T-cell (primary cell): ENCODE results near the gene MAP3K14. TPM values are rescaled to one million over a fixed set of nuclear protein-coding genes. Genes with fewer than 3 reads are reported as not detected.
A peak's percentile ranks its signal among the peaks of the same experiment; 100 is the strongest.

ENCODE experiments used
- ATAC-seq, 4 experiments: fragments of 200-7000 bp in 3 of 4; fragments of 150-1000 bp in 1 of 4; cut with Tn5 transposase; replicated peaks in 1 of 4; 1 replicate in 3 of 4; 2 replicates in 1 of 4; pipeline ENCODE4 v1.10.0; 2021; ENCODE audit warnings: moderate library complexity in 3 of 4, mild to moderate bottlenecking in 2 of 4, moderate number of reproducible peaks in 1 of 4
- CTCF ChIA-PET, 2 donors: fragments of 300-600 bp; sonication (Branson Sonifier 250); formaldehyde crosslinking; loops; one replicate each; lab custom pipeline; 2022; ENCODE audit warnings: antibody characterized with exemption in 2 of 2; lab: Charles Lee
- POLR2A ChIA-PET, 2 donors: fragments of 300-600 bp; sonication (Branson Sonifier 250); formaldehyde crosslinking; loops; one replicate each; lab custom pipeline; 2022; ENCODE audit warnings: antibody characterized with exemption in 2 of 2; lab: Charles Lee
- DNase-seq, 35 experiments: peaks; one replicate each; pipeline versions ENCODE4 v3.0.0 to v3.0.0-alpha.2; 2013 to 2023
- H3K27ac ChIP-seq: one replicate; pipeline ENCODE4 v1.5.1; 2013; ENCODE audit warnings: low read length
- H3K27me3 ChIP-seq, 2 experiments: replicated peaks in 1 of 2; 1 replicate in 1 of 2; 2 replicates in 1 of 2; pipeline versions ENCODE4 v1.6.1 to v1.7.0; 2013; ENCODE audit warnings: low read length in 1 of 2, mixed read lengths in 1 of 2; ENCODE audit not compliant: control insufficient read depth in 2 of 2, insufficient read depth in 2 of 2; ENCODE audit errors: extremely low read depth in 1 of 2
- H3K36me3 ChIP-seq, 2 donors: 1 replicate in 1 of 2; 2 replicates in 1 of 2; pipeline versions ENCODE4 v1.6.1 to v1.7.0; 2013; ENCODE audit warnings: low read length in 1 of 2; ENCODE audit not compliant: control insufficient read depth in 2 of 2, insufficient read depth in 1 of 2; ENCODE audit errors: extremely low read depth in 1 of 2
- H3K4me1 ChIP-seq, 2 experiments: 1 replicate in 1 of 2; 2 replicates in 1 of 2; pipeline versions ENCODE4 v1.6.1 to v1.7.0; 2013; ENCODE audit warnings: low read length in 2 of 2, mixed read lengths in 1 of 2; ENCODE audit not compliant: insufficient read depth in 2 of 2, control insufficient read depth in 1 of 2; ENCODE audit errors: extremely low read depth in 1 of 2
- H3K4me3 ChIP-seq, 2 donors: 1 replicate in 1 of 2; 2 replicates in 1 of 2; pipeline versions ENCODE4 v1.5.1 to v1.7.0; 2013; ENCODE audit warnings: mild to moderate bottlenecking in 2 of 2, low read length in 1 of 2, moderate library complexity in 1 of 2; ENCODE audit not compliant: control insufficient read depth in 1 of 2; ENCODE audit errors: extremely low read depth in 1 of 2
- H3K9me3 ChIP-seq: 2 replicates; pipeline ENCODE4 v1.7.0; 2013
- H3K27ac Mint-ChIP-seq, 2 donors: one replicate each; pipeline ENCODE4 v1.8.0; 2020 to 2021; ENCODE audit warnings: mild to moderate bottlenecking in 2 of 2, mixed read lengths in 2 of 2
- H3K27me3 Mint-ChIP-seq, 2 donors: one replicate each; pipeline ENCODE4 v1.8.0; 2021 to 2022; ENCODE audit warnings: mixed read lengths in 2 of 2
- H3K36me3 Mint-ChIP-seq: one replicate; pipeline ENCODE4 v1.8.0; 2021; ENCODE audit warnings: mixed read lengths
- H3K4me1 Mint-ChIP-seq, 3 donors: one replicate each; pipeline ENCODE4 v1.8.0; 2020 to 2022; ENCODE audit warnings: mixed read lengths in 3 of 3, mild to moderate bottlenecking in 1 of 3
- H3K4me3 Mint-ChIP-seq, 3 donors: one replicate each; pipeline ENCODE4 v1.8.0; 2020 to 2022; ENCODE audit warnings: mild to moderate bottlenecking in 3 of 3, mixed read lengths in 3 of 3, moderate library complexity in 3 of 3
- H3K9me3 Mint-ChIP-seq, 3 donors: one replicate each; pipeline ENCODE4 v1.8.0; 2020 to 2022; ENCODE audit warnings: mixed read lengths in 3 of 3
- whole genome bisulfite sequencing: methylation state at CpG from one replicate; pipeline ENCODE4 v1.1.5; 2013; ENCODE audit warnings: missing lambda C conversion rate; ENCODE audit not compliant: insufficient coverage; 5-methylcytosine and 5-hydroxymethylcytosine counted together
- total RNA-seq, 35 experiments: library from RNA in 6 of 35; stranded (reverse) in 6 of 35; fragments of 120-200 nt in 1 of 35; gene quantifications; one replicate each; pipeline versions ENCODE4 v1.2.1 to v1.2.4 and lab custom pipeline; 2013 to 2026

Gene MAP3K14
- total RNA-seq, 5 donors from 2014 or later (not counting 1 experiment from before 2014, with no cell fraction given): 34.4 to 49.8 (median 42.8) TPM

DNA sequence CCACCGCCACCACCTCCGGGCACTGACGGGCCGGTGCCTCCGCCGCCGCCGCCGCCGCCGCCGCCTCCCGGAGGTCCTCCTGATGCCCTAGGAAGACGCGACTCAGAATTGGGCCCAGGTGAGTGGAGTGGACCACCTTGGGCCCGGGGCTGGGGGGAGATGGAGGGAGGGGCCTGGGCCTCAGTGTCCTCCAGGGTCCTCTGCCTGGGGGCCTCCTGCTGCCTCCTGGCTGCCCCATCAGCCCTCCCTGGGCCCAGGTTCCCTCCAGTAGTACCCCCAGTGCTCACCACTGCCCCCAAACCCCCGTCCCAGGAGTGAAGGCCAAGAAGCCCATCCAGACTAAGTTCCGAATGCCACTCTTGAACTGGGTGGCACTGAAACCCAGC is 74.8 kb downstream of the MAP3K14 start:
- no peak for ATAC-seq

GRCh38 chr17:45241328-45242028 is 75.3 kb downstream of the MAP3K14 start:
- H3K4me1 Mint-ChIP-seq: peaks cover 35 to 44% (median 43%) of the 10 kb centered on the region in 3 donors
- H3K4me3 Mint-ChIP-seq: no peak overlapping the region
- no peaks in the 10 kb centered on the region for H3K27me3 ChIP-seq
- H3K27ac Mint-ChIP-seq: no peak overlapping the region
- POLR2A ChIA-PET: no interaction called here
- no peaks in the 10 kb centered on the region for H3K27me3 Mint-ChIP-seq
- no peak overlapping the region for H3K27ac ChIP-seq
- peaks cover 53% of the 10 kb centered on the region for H3K36me3 Mint-ChIP-seq
- peaks cover 2 to 49% of the 10 kb centered on the region in 2 experiments for H3K4me1 ChIP-seq
- H3K9me3 ChIP-seq: no peaks in the 10 kb centered on the region
- no peak for DNase-seq
- ATAC-seq: no peak
- peaks cover 42 to 97% of the 10 kb centered on the region in 2 donors for H3K36me3 ChIP-seq
- CTCF ChIA-PET: no interaction called here
- no peak overlapping the region for H3K4me3 ChIP-seq
- no peaks in the 10 kb centered on the region for H3K9me3 Mint-ChIP-seq
- WGBS: 96% methylated on average over 34 of the region's 62 CpGs

More for the DNA sequence above, 74.8 kb downstream of the MAP3K14 start:
- POLR2A ChIA-PET: interaction anchor here in 1 of 2 donors (0.6 kb wide), 1 partner anchor 228 kb away, joined by 3 read pairs; no protein-coding TSS in a partner anchor
- CTCF ChIA-PET: no interaction called here
- Mint-ChIP-seq H3K27me3 (no peaks in the 10 kb centered on the region), H3K27ac (peak overlapping the region in 1 of 2 donors; percentile 73), H3K4me1 (peaks cover 41 to 49% (median 49%) of the 10 kb centered on the region in 3 donors), H3K9me3 (no peaks in the 10 kb centered on the region), H3K4me3 (no peak overlapping the region), H3K36me3 (peaks cover 56% of the 10 kb centered on the region)
- Histone ChIP-seq H3K4me1 (peaks cover 5 to 54% of the 10 kb centered on the region in 2 experiments), H3K27ac (peak overlapping the region; percentile 27), H3K9me3 (no peaks in the 10 kb centered on the region), H3K27me3 (no peaks in the 10 kb centered on the region), H3K36me3 (peaks cover 45 to 96% of the 10 kb centered on the region in 2 donors), H3K4me3 (no peak overlapping the region)
- WGBS: 97% methylated on average over 10 of the region's 18 CpGs
- DNase-seq: no peak

DNA sequence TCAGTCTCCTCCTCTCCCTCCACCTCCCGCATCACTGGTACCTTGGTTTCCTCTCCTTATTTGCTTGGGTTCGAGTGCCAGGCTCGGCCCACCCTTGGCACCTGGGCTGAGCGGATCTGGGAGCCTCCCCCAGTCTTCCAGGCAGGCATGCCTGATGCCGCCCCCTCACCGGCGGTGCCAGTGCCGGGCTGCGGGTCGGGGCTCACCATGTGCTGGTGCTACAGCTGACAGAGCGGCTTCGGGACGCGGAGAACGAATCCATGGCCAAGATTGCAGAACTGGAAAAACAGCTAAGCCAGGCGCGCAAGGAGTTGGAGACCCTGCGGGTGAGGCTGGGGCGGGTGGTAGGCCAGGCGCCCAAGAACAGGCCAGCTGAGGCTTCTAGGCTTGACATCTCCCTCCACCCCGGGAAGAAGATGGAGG is 75.9 kb downstream of the MAP3K14 start:
- H3K27ac Mint-ChIP-seq: no peak overlapping the region
- H3K4me1 Mint-ChIP-seq: peaks cover 33 to 40% (median 38%) of the 10 kb centered on the region in 3 donors
- ATAC-seq (no peak), DNase-seq (no peak)
- H3K27me3 ChIP-seq: no peaks in the 10 kb centered on the region
- WGBS: 97% methylated on average over 21 of the region's 21 CpGs
- H3K9me3 ChIP-seq: no peaks in the 10 kb centered on the region
- no peaks in the 10 kb centered on the region for H3K27me3 Mint-ChIP-seq
- peaks cover 50% of the 10 kb centered on the region for H3K36me3 Mint-ChIP-seq
- no peaks in the 10 kb centered on the region for H3K9me3 Mint-ChIP-seq
- H3K4me1 ChIP-seq: peaks cover 0 to 49% of the 10 kb centered on the region in 2 experiments
- peaks cover 41 to 97% of the 10 kb centered on the region in 2 donors for H3K36me3 ChIP-seq
- H3K27ac ChIP-seq: no peak overlapping the region
- ChIA-PET POLR2A (interaction anchor here in 1 of 2 donors (0.6 kb wide), 1 partner anchor 14 kb away, joined by 3 read pairs; no protein-coding TSS in a partner anchor), CTCF (no interaction called here)
- H3K4me3 ChIP-seq: no peak overlapping the region
- no peak overlapping the region for H3K4me3 Mint-ChIP-seq

DNA sequence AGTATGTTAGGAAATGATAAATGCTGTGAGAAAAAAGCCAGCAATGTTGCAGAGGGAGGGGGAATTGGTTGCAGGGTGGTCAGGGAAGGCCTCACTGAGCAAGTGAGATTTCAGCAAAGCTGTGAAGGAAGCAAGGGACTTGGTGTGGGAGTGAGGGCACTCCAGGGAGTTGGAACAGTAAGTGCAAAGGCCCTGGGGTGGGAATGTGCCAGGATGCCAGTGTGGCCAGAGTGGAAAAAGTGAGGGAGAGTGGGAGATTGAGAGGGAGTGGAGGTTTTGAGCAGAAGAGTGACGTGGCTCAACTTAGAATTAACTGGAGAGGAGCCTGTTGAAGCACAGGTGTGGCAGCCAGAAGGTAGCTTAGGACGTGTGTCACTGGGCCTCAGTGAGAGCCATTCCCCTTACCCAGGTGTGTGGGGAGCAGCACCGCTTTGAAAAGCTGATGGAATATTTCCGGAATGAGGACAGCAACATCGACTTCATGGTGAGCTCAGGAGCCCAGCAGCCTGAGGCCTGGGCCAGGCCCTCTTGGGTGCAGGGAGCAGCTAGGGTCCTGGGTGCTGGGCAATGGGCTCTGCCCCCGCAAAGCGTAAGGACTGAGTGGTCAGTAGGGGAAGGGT is 78.6 kb downstream of the MAP3K14 start:
- Mint-ChIP-seq H3K9me3 (no peaks in the 10 kb centered on the region), H3K4me1 (peaks cover 44 to 54% (median 50%) of the 10 kb centered on the region in 3 donors), H3K27ac (peak overlapping the region; percentile 81 to 83), H3K36me3 (peaks cover 58% of the 10 kb centered on the region), H3K4me3 (no peak overlapping the region), H3K27me3 (no peaks in the 10 kb centered on the region)
- Histone ChIP-seq H3K9me3 (no peaks in the 10 kb centered on the region), H3K36me3 (peaks cover 28 to 90% of the 10 kb centered on the region in 2 donors), H3K4me1 (peaks cover 3 to 54% of the 10 kb centered on the region in 2 experiments), H3K4me3 (no peak overlapping the region), H3K27me3 (no peaks in the 10 kb centered on the region), H3K27ac (peak overlapping the region; percentile 33)
- no peak for DNase-seq
- ChIA-PET POLR2A (no interaction called here), CTCF (interaction anchor here (0.5 to 10.1 kb wide), 5 partner anchors 19 to 253 kb away, joined by 3 to 117 read pairs (median 6); partner anchors contain the start of gene ACBD4 (in 1 of the 2))
- WGBS: 98% methylated on average over 5 of the region's 7 CpGs
- ATAC-seq: no peak

DNA sequence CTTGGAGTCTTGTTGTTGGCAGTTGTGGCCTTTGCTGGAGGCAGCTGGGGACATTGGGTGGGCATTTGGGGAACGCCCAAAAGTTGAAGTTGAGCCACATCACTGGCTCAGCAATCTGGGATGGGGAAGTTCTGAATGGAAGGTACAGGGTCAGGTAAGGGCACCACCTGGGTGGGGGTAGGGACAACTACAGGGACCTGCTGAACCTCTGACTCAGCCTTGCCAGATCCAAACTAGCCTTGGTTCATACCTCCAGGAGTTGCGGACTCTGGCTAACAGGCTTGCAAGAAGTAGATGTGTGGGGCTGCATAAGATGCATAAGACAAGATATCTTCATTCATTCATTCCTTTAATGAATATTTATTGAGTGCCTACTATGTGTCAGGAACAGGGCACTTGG is 79.1 kb downstream of the MAP3K14 start:
- CTCF ChIA-PET: interaction anchor here (0.6 to 10.1 kb wide), 3 partner anchors 18 to 253 kb away, joined by 3 to 117 read pairs (median 6); no protein-coding TSS in a partner anchor

GRCh38 chr17:45236282-45236606 is 80.6 kb downstream of the MAP3K14 start:
- Histone ChIP-seq H3K4me3 (no peak overlapping the region), H3K27ac (peak overlapping the region; percentile 40), H3K36me3 (peaks cover 21 to 92% of the 10 kb centered on the region in 2 donors), H3K27me3 (no peaks in the 10 kb centered on the region), H3K9me3 (no peaks in the 10 kb centered on the region), H3K4me1 (peaks cover 12 to 60% of the 10 kb centered on the region in 2 experiments)
- ChIA-PET CTCF (interaction anchor here (0.9 to 10.1 kb wide), 7 partner anchors 10 to 101 kb away, joined by 3 to 117 read pairs (median 6); partner anchors contain the start of gene ACBD4 (in 2 of the 2)), POLR2A (interaction anchor here in 1 of 2 donors (1.8 kb wide), 1 partner anchor 10 kb away, joined by 5 read pairs; no protein-coding TSS in a partner anchor)
- Mint-ChIP-seq H3K4me3 (no peak overlapping the region), H3K4me1 (peaks cover 60 to 67% (median 61%) of the 10 kb centered on the region in 3 donors), H3K36me3 (peaks cover 53% of the 10 kb centered on the region), H3K9me3 (no peaks in the 10 kb centered on the region), H3K27me3 (no peaks in the 10 kb centered on the region), H3K27ac (peak overlapping the region; percentile 86 to 99)
- ATAC-seq (no peak), DNase-seq (no peak)
- WGBS: 96% methylated on average over 5 of the region's 5 CpGs

More for the DNA sequence above, 79.1 kb downstream of the MAP3K14 start:
- H3K27me3 ChIP-seq: no peaks in the 10 kb centered on the region
- ATAC-seq (no peak), DNase-seq (no peak)
- peak overlapping the region; percentile 33 for H3K27ac ChIP-seq
- no peaks in the 10 kb centered on the region for H3K9me3 ChIP-seq
- H3K27me3 Mint-ChIP-seq: no peaks in the 10 kb centered on the region
- H3K4me1 ChIP-seq: peaks cover 3 to 53% of the 10 kb centered on the region in 2 experiments
- no peak overlapping the region for H3K4me3 ChIP-seq
- 100% methylated on average over 1 of the region's 2 CpGs for WGBS
- H3K4me1 Mint-ChIP-seq: peaks cover 48 to 54% (median 51%) of the 10 kb centered on the region in 3 donors
- no peaks in the 10 kb centered on the region for H3K9me3 Mint-ChIP-seq
- POLR2A ChIA-PET: no interaction called here
- peaks cover 26 to 90% of the 10 kb centered on the region in 2 donors for H3K36me3 ChIP-seq
- no peak overlapping the region for H3K4me3 Mint-ChIP-seq
- H3K36me3 Mint-ChIP-seq: peaks cover 56% of the 10 kb centered on the region
- H3K27ac Mint-ChIP-seq: peak overlapping the region; percentile 74 to 81
